Lower leg skin (tissue), 4 donors: ENCODE data around the gene NCOA1. TPM values are rescaled to one million over a fixed set of nuclear protein-coding genes. Genes with fewer than 3 reads are reported as not detected.

Source experiments
- DNase-seq, 2 donors: peaks; one replicate each; pipeline ENCODE4 v3.0.0-alpha.2; 2019; ENCODE audit warnings: low spot score in 2 of 2
- H3K4me3 ChIP-seq: fragments of 200-600 bp; sonication (generic); 2 replicates; pipeline ENCODE4 v1.5.1; 2017; ENCODE audit warnings: mild to moderate bottlenecking, low read depth; ENCODE audit not compliant: poor library complexity, severe bottlenecking
- CTCF ChIP-seq, 3 donors: fragments of 450-650 bp; IDR thresholded peaks; one replicate each; pipeline ENCODE4 v1.5.1; 2016; ENCODE audit warnings: antibody characterized with exemption in 3 of 3, mild to moderate bottlenecking in 3 of 3, moderate library complexity in 2 of 3
- POLR2A ChIP-seq, 2 donors: fragments of 450-650 bp; IDR thresholded peaks; one replicate each; pipeline ENCODE4 v1.6.1; 2016 to 2017; ENCODE audit warnings: antibody characterized with exemption in 2 of 2, mild to moderate bottlenecking in 1 of 2, moderate library complexity in 1 of 2
- WGBS, 2 donors: methylation state at CpG; one replicate each; pipeline ENCODE4 v1.1.5; 2018; 5-methylcytosine and 5-hydroxymethylcytosine counted together
- intact Hi-C: fragments of 100-400 bp; cut with DNase I; formaldehyde crosslinking; loops from one replicate; pipeline ENCODE4 v1.15.0; 2023; ENCODE audit warnings: low total_unique reads
- total RNA-seq, 4 donors: library from RNA; depleted of rRNA; stranded (reverse); fragments of >200 nt; gene quantifications; one replicate each; pipeline ENCODE4 v1.1.0, GENCODE V29; 2016

The NCOA1 gene
- total RNA-seq, 4 donors from 2014 or later = 37.9 to 50.1 (median 45.0) TPM

- intact Hi-C loops = no loop called here
- no peak for TF ChIP-seq POLR2A (IDR thresholded peaks at IDR 0.05)
- no peak for TF ChIP-seq CTCF (IDR thresholded peaks at IDR 0.05)
- 95 to 96% methylated on average over 5 of the region's 5 CpGs for WGBS, 2 donors
- H3K4me3 ChIP-seq = no peak overlapping the region
- no peak for DNase-seq
Observed at GRCh38 chr2:24680196-24680595, 189.1 kb downstream of the NCOA1 start.

- WGBS, 2 donors = 73 to 76% methylated on average over 7 of the region's 7 CpGs
- intact Hi-C loops = no loop called here
- TF ChIP-seq POLR2A (IDR thresholded peaks at IDR 0.05) (no peak), CTCF (IDR thresholded peaks at IDR 0.05) (no peak)
Observed at GRCh38 chr2:24682304-24682703, 191.2 kb downstream of the NCOA1 start.

GRCh38 chr2:24683408-24683807 is 192.4 kb downstream of the NCOA1 start:
- DNase-seq = no peak
- H3K4me3 ChIP-seq = no peak overlapping the region
- WGBS, 2 donors = 98 to 100% methylated on average over 1 of the region's 1 CpG
- no peak for TF ChIP-seq POLR2A (IDR thresholded peaks at IDR 0.05)
- no peak for TF ChIP-seq CTCF (IDR thresholded peaks at IDR 0.05)
- intact Hi-C loops = no loop called here

More at GRCh38 chr2:24682304-24682703, 191.2 kb downstream of the NCOA1 start:
- no peak overlapping the region for H3K4me3 ChIP-seq
- no peak for DNase-seq

GRCh38 chr2:24690524-24690923 is 199.5 kb downstream of the NCOA1 start:
- no peak for DNase-seq
- WGBS, 2 donors = 94 to 96% methylated on average over 4 of the region's 4 CpGs
- intact Hi-C loops = no loop called here
- H3K4me3 ChIP-seq = no peak overlapping the region
- TF ChIP-seq POLR2A (IDR thresholded peaks at IDR 0.05) = no peak
- no peak for TF ChIP-seq CTCF (IDR thresholded peaks at IDR 0.05)

GRCh38 chr2:24691806-24692205 is 200.8 kb downstream of the NCOA1 start:
- DNase-seq = no peak
- intact Hi-C loops = no loop called here
- TF ChIP-seq CTCF (IDR thresholded peaks at IDR 0.05) = no peak
- TF ChIP-seq POLR2A (IDR thresholded peaks at IDR 0.05) = no peak

GRCh38 chr2:24697792-24698191 is 206.7 kb downstream of the NCOA1 start:
- no peak for TF ChIP-seq POLR2A (IDR thresholded peaks at IDR 0.05)
- TF ChIP-seq CTCF (IDR thresholded peaks at IDR 0.05) = no peak
- intact Hi-C loops = no loop called here
- 88 to 91% methylated on average over 4 of the region's 4 CpGs for WGBS, 2 donors
- DNase-seq = no peak
- H3K4me3 ChIP-seq = no peak overlapping the region

More at GRCh38 chr2:24691806-24692205, 200.8 kb downstream of the NCOA1 start:
- H3K4me3 ChIP-seq = no peak overlapping the region
